MCF 10A (cell line): ENCODE data around the gene PAQR8. TPM values are rescaled to one million over a fixed set of nuclear protein-coding genes. Genes with fewer than 3 reads are reported as not detected.

Source experiments
- BruUV-seq: library from RNA; stranded (reverse); fragments of 400-500 nt; replicated peaks from 2 replicates; lab custom pipeline; 2021; lab: Mats Ljungman, UMichigan
- CTCF ChIA-PET: fragments of 300-600 bp; sonication (Branson Sonifier 250); formaldehyde crosslinking; extraction: SDS; loops from one replicate; lab custom pipeline; 2021; ENCODE audit warnings: antibody characterized with exemption, inconsistent platforms; lab: Yijun Ruan, JAX
- POLR2A ChIA-PET: fragments of 300-600, 350-650 bp; sonication (Branson Sonifier 250); formaldehyde crosslinking; extraction: SDS; loops from one replicate; lab custom pipeline; 2020; ENCODE audit warnings: antibody characterized with exemption, inconsistent platforms; lab: Yijun Ruan, JAX
- DNase-seq: peaks from one replicate; pipeline ENCODE4 v3.0.0-alpha.2; 2018; ENCODE audit not compliant: unreplicated experiment
- H3K27ac Mint-ChIP-seq: one replicate; pipeline ENCODE4 v1.8.0; 2022; ENCODE audit warnings: mild to moderate bottlenecking, low read depth, mixed read lengths; ENCODE audit not compliant: unreplicated experiment
- H3K27me3 Mint-ChIP-seq: one replicate; pipeline ENCODE4 v1.8.0; 2022; ENCODE audit warnings: mixed read lengths; ENCODE audit not compliant: insufficient read depth, unreplicated experiment
- H3K36me3 Mint-ChIP-seq: one replicate; pipeline ENCODE4 v1.8.0; 2022; ENCODE audit warnings: mild to moderate bottlenecking, moderate library complexity, mixed read lengths; ENCODE audit not compliant: insufficient read depth, unreplicated experiment
- H3K4me1 Mint-ChIP-seq: one replicate; pipeline ENCODE4 v1.8.0; 2022; ENCODE audit warnings: mixed read lengths; ENCODE audit not compliant: insufficient read depth, unreplicated experiment
- H3K4me3 Mint-ChIP-seq: one replicate; pipeline ENCODE4 v1.8.0; 2022; ENCODE audit warnings: mild to moderate bottlenecking, moderate library complexity, mixed read lengths; ENCODE audit not compliant: unreplicated experiment
- H3K9me3 Mint-ChIP-seq: one replicate; pipeline ENCODE4 v1.8.0; 2022; ENCODE audit warnings: mixed read lengths; ENCODE audit not compliant: unreplicated experiment
- intact Hi-C: fragments of 100-400 bp; cut with micrococcal nuclease; formaldehyde crosslinking; loops from 2 replicates; pipeline ENCODE4 v1.14.1; 2022
- total RNA-seq: library from RNA; stranded (reverse); gene quantifications from 2 replicates; pipeline ENCODE4 v1.2.3, GENCODE V29; 2022
- TF ChIP-seq, protein P1 (sequence below): fragments of 200-600 bp; IDR thresholded peaks from one replicate; pipeline ENCODE4 v1.8.0; 2022; ENCODE audit warnings: antibody characterized with exemption, mild to moderate bottlenecking; ENCODE audit not compliant: unreplicated experiment

PAQR8 gene
- total RNA-seq, 1 experiment from 2014 or later, result 1.9 TPM

DNA sequence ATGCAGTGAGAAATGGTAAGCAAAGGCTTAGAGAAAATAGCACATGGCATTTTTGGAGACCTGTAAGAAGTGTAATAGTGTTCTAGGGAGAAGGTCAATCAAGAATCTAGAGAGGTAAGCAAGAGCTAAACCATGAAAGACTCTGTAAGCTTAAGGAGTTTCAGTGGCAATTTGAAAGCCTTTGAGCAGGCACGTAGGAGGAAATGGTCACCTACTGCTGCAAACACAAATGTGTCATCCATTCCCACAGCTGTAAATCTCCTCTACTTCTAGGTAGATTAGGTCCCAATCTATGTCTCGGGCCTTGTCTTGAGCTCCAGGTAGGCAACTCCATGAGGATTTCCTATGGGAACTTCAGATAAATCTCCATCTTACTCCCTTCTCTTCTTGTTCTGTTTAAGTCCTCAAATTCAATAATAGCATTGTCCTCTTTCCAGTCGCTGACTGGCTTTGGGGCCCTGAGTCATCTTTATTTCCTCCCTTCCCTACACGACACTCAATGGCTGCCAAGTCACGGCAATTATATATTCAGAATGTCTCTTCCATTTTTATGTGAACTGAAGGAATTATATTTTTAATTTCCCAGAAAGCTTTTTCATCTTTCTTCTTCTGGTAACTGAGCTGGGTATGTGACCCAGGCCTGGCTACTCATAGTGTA is 24.2 kb upstream of the PAQR8 start:
- TF ChIP-seq, protein P1, sequence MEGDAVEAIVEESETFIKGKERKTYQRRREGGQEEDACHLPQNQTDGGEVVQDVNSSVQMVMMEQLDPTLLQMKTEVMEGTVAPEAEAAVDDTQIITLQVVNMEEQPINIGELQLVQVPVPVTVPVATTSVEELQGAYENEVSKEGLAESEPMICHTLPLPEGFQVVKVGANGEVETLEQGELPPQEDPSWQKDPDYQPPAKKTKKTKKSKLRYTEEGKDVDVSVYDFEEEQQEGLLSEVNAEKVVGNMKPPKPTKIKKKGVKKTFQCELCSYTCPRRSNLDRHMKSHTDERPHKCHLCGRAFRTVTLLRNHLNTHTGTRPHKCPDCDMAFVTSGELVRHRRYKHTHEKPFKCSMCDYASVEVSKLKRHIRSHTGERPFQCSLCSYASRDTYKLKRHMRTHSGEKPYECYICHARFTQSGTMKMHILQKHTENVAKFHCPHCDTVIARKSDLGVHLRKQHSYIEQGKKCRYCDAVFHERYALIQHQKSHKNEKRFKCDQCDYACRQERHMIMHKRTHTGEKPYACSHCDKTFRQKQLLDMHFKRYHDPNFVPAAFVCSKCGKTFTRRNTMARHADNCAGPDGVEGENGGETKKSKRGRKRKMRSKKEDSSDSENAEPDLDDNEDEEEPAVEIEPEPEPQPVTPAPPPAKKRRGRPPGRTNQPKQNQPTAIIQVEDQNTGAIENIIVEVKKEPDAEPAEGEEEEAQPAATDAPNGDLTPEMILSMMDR, result no peak
- Mint-ChIP-seq H3K36me3 (no peaks in the 10 kb centered on the region), H3K4me3 (no peak overlapping the region), H3K27me3 (no peaks in the 10 kb centered on the region), H3K4me1 (peaks cover 15% of the 10 kb centered on the region), H3K27ac (no peak overlapping the region), H3K9me3 (no peaks in the 10 kb centered on the region)
- DNase-seq, result no peak
- CTCF ChIA-PET, result no interaction called here
- BruUV-seq, result no TSS peak
- POLR2A ChIA-PET, result no interaction called here
- intact Hi-C loops, result no loop called here

DNA sequence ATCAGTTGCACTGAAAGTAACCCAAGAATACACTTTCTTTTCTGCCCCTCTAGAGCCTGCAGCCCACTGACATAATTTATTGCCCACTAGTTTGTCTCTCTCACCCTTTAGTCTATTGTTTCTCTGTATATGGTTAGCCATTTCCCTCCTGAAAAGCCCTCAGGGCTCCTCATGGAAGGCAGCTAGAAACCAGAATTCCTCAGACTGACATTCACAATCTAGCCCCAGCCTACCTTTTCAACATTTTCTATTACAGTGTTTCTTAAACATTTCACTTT is 21.4 kb upstream of the PAQR8 start:
- TF ChIP-seq, protein P1, result no peak
- ChIA-PET CTCF (interaction anchor here (0.6 to 1.3 kb wide), 6 partner anchors 11 to 241 kb away, joined by 3 to 5 read pairs (median 3); partner anchors contain the start of gene PAQR8), POLR2A (no interaction called here)
- DNase-seq, result no peak
- no TSS peak for BruUV-seq
- H3K36me3 Mint-ChIP-seq, result no peaks in the 10 kb centered on the region
- intact Hi-C loops, result no loop called here
- H3K9me3 Mint-ChIP-seq, result no peaks in the 10 kb centered on the region
- H3K27ac Mint-ChIP-seq, result no peak overlapping the region
- no peaks in the 10 kb centered on the region for H3K27me3 Mint-ChIP-seq
- H3K4me1 Mint-ChIP-seq, result peaks cover 4% of the 10 kb centered on the region
- H3K4me3 Mint-ChIP-seq, result no peak overlapping the region

DNA sequence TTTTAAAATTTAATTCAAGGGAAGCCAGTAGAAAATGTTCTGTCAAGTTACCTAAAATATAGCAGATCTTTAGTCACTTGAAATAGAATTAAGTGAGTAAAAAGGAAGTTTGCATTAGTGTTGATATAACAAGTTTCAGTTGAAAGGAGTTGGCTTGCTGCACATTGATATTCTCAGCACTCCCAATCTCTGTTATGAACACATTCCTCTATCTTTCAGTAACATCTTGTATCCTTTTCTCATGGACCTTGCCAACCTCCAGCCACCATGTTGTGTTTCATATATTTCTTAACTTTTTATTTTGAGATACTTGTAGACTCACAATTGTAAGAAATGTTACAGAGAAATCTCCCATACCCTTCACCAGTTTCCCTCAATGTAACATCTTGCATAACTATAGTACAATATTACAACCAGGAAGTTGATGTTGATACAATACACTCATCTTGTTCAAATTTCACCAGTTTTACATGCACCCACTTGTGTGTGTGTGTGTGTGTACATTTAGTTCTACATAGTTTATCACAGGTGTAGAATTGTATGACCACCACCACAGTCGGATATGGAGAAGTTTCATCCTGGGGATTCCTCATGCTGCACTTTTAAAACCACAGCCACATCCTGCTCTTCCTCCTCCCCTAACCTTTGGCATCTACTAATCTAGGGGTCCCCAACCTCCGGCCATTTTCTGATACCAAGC is 20.2 kb upstream of the PAQR8 start:
- CTCF ChIA-PET, result interaction anchor here (0.8 kb wide), 1 partner anchor 55 kb away, joined by 4 read pairs; no protein-coding TSS in a partner anchor
- Mint-ChIP-seq H3K4me1 (peaks cover 4% of the 10 kb centered on the region), H3K36me3 (no peaks in the 10 kb centered on the region), H3K27ac (no peak overlapping the region), H3K27me3 (no peaks in the 10 kb centered on the region), H3K4me3 (no peak overlapping the region), H3K9me3 (no peaks in the 10 kb centered on the region)
- intact Hi-C loops, result no loop called here
- POLR2A ChIA-PET, result interaction anchor here (0.7 kb wide), 1 partner anchor 78 kb away, joined by 3 read pairs; no protein-coding TSS in a partner anchor
- DNase-seq, result no peak
- BruUV-seq, result no TSS peak
- TF ChIP-seq, protein P1, result no peak

DNA sequence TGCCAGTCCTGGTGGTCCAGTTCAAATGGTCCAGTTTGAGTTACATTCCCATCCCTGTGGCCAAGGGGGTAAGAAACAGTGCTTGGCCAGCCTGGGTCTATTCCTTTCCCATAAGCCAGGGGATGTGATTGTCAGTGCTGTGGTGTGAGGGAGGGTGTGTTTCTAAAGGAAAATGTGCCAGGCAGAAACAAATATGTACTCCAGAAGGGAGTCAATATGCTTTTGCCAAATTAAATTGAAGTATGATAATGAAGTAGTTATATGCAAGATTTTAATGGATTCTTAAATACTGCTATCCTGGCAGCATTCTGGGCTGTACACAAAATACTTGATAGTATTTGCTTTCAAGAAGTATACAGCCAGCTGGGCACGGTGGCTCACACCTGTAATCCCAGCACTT is 16.6 kb upstream of the PAQR8 start:
- Mint-ChIP-seq H3K4me3 (no peak overlapping the region), H3K27me3 (no peaks in the 10 kb centered on the region), H3K36me3 (no peaks in the 10 kb centered on the region), H3K27ac (no peak overlapping the region), H3K4me1 (peaks cover 4% of the 10 kb centered on the region), H3K9me3 (no peaks in the 10 kb centered on the region)
- intact Hi-C loops, result no loop called here
- TF ChIP-seq, protein P1, result no peak
- ChIA-PET CTCF (interaction anchor here (0.6 to 1.0 kb wide), 3 partner anchors 46 to 320 kb away, joined by 3 read pairs; no protein-coding TSS in a partner anchor), POLR2A (no interaction called here)
- BruUV-seq, result no TSS peak
- DNase-seq, result no peak
